ENCODE data around the gene NPDC1. TPM values are rescaled to one million over a fixed set of nuclear protein-coding genes. Genes with fewer than 3 reads are reported as not detected.

The NPDC1 gene
- polyA plus RNA-seq, 3 donors from 2014 or later, result 0.36 to 1.4 (median 1.1) TPM

GRCh38 chr9:137079401-137079787, 33.4 kb upstream of the NPDC1 start:
- Mint-ChIP-seq H3K4me3 (peak overlapping the region in 3 of 5 donors; percentile 32 to 44 (median 38)), H3K27me3 (ENCODE audit: low read depth in 3 of 3) (no peaks in the 10 kb centered on the region), H3K9me3 (no peaks in the 10 kb centered on the region), H3K36me3 (no peaks in the 10 kb centered on the region), H3K4me1 (peaks cover 0 to 3% of the 10 kb centered on the region in 2 donors), H3K27ac (peak overlapping the region in 1 of 6 donors; percentile 50)
- no peak for DNase-seq

GRCh38 chr9:137078701-137079400, 32.9 kb upstream of the NPDC1 start:
- Mint-ChIP-seq H3K9me3 (no peaks in the 10 kb centered on the region), H3K4me3 (peak overlapping the region in 4 of 5 donors; percentile 30 to 56 (median 48))

GRCh38 chr9:137077758-137078693, 32.0 kb upstream of the NPDC1 start:
- Mint-ChIP-seq H3K36me3 (no peaks in the 10 kb centered on the region), H3K4me3 (peak overlapping the region; percentile 69 to 78 (median 73)), H3K4me1 (peaks cover 0 to 4% of the 10 kb centered on the region in 2 donors), H3K27ac (peak overlapping the region in 1 of 6 donors; percentile 36), H3K27me3 (ENCODE audit: low read depth in 3 of 3) (peaks cover 0 to 2% (median 0%) of the 10 kb centered on the region in 3 donors), H3K9me3 (no peaks in the 10 kb centered on the region)
- peak; percentile 34 to 43 (median 42) for DNase-seq

More at GRCh38 chr9:137078701-137079400, 32.9 kb upstream of the NPDC1 start:
- no peak for DNase-seq
- no peak overlapping the region for H3K27ac Mint-ChIP-seq
- no peaks in the 10 kb centered on the region for H3K36me3 Mint-ChIP-seq
- peaks cover 0 to 3% of the 10 kb centered on the region in 2 donors for H3K4me1 Mint-ChIP-seq
- no peaks in the 10 kb centered on the region for H3K27me3 Mint-ChIP-seq (ENCODE audit: low read depth in 3 of 3)

GRCh38 chr9:137077010-137077747, 31.2 kb upstream of the NPDC1 start, which contains the start of gene UAP1L1:
UAP1L1 (plus strand) TSS chr9:137077517; CDS start chr9:137077533, 16 bp downstream.
- no peaks in the 10 kb centered on the region for H3K9me3 Mint-ChIP-seq
- peaks cover 0 to 2% (median 0%) of the 10 kb centered on the region in 3 donors for H3K27me3 Mint-ChIP-seq (ENCODE audit: low read depth in 3 of 3)
- no peaks in the 10 kb centered on the region for H3K36me3 Mint-ChIP-seq
- DNase-seq, result peak; percentile 61 to 67 (median 66)
- peaks cover 0 to 4% of the 10 kb centered on the region in 2 donors for H3K4me1 Mint-ChIP-seq
- H3K4me3 Mint-ChIP-seq, result peak within 1 kb of the TSS; percentile 69 to 78 (median 75)
- H3K27ac Mint-ChIP-seq, result peak within 1 kb of the TSS in 3 of 6 donors; percentile 36 to 71 (median 67)

- H3K4me1 Mint-ChIP-seq, result peaks cover 0 to 4% of the 10 kb centered on the region in 2 donors
- no peak for DNase-seq
- H3K9me3 Mint-ChIP-seq, result no peaks in the 10 kb centered on the region
- H3K27ac Mint-ChIP-seq, result peak overlapping the region in 2 of 6 donors; percentile 67 to 71
- H3K36me3 Mint-ChIP-seq, result no peaks in the 10 kb centered on the region
- peak overlapping the region; percentile 55 to 75 (median 66) for H3K4me3 Mint-ChIP-seq
- peaks cover 0 to 2% (median 0%) of the 10 kb centered on the region in 3 donors for H3K27me3 Mint-ChIP-seq (ENCODE audit: low read depth in 3 of 3)
Measured at GRCh38 chr9:137076636-137077009, 30.6 kb upstream of the NPDC1 start.

- Mint-ChIP-seq H3K4me3 (peak overlapping the region in 2 of 5 donors; percentile 10 to 40), H3K9me3 (no peaks in the 10 kb centered on the region), H3K4me1 (peaks cover 11% of the 10 kb centered on the region in 2 donors), H3K27me3 (ENCODE audit: low read depth in 3 of 3) (peaks cover 5 to 9% (median 5%) of the 10 kb centered on the region in 3 donors), H3K36me3 (no peaks in the 10 kb centered on the region), H3K27ac (peak overlapping the region in 1 of 6 donors; percentile 57)
- DNase-seq, result no peak
Measured at GRCh38 chr9:137075275-137075775, 29.3 kb upstream of the NPDC1 start.

GRCh38 chr9:137074657-137075274, 28.8 kb upstream of the NPDC1 start:
- Mint-ChIP-seq H3K9me3 (no peaks in the 10 kb centered on the region), H3K27me3 (ENCODE audit: low read depth in 3 of 3) (peaks cover 5 to 10% (median 5%) of the 10 kb centered on the region in 3 donors), H3K4me1 (peaks cover 9 to 11% of the 10 kb centered on the region in 2 donors), H3K27ac (peak overlapping the region in 3 of 6 donors; percentile 57 to 69 (median 58)), H3K4me3 (peak overlapping the region in 1 of 5 donors; percentile 46), H3K36me3 (no peaks in the 10 kb centered on the region)
- DNase-seq, result no peak

- peak overlapping the region in 1 of 6 donors; percentile 56 for H3K27ac Mint-ChIP-seq
- H3K4me1 Mint-ChIP-seq, result peaks cover 8 to 11% of the 10 kb centered on the region in 2 donors
- no peaks in the 10 kb centered on the region for H3K36me3 Mint-ChIP-seq
- H3K4me3 Mint-ChIP-seq, result no peak overlapping the region
- H3K9me3 Mint-ChIP-seq, result no peaks in the 10 kb centered on the region
- H3K27me3 Mint-ChIP-seq (ENCODE audit: low read depth in 3 of 3), result peaks cover 5 to 10% (median 5%) of the 10 kb centered on the region in 3 donors
- no peak for DNase-seq
Measured at GRCh38 chr9:137073992-137074399, 28.0 kb upstream of the NPDC1 start.

GRCh38 chr9:137071282-137071681, 25.3 kb upstream of the NPDC1 start:
- H3K4me1 Mint-ChIP-seq, result peaks cover 12 to 15% of the 10 kb centered on the region in 2 donors
- no peaks in the 10 kb centered on the region for H3K9me3 Mint-ChIP-seq
- peaks cover 5 to 12% (median 5%) of the 10 kb centered on the region in 3 donors for H3K27me3 Mint-ChIP-seq (ENCODE audit: low read depth in 3 of 3)
- no peak for DNase-seq
- H3K27ac Mint-ChIP-seq, result peak overlapping the region in 5 of 6 donors; percentile 53 to 65 (median 53)
- peak overlapping the region; percentile 73 to 81 (median 76) for H3K4me3 Mint-ChIP-seq
- no peaks in the 10 kb centered on the region for H3K36me3 Mint-ChIP-seq

- Mint-ChIP-seq H3K36me3 (no peaks in the 10 kb centered on the region), H3K27me3 (ENCODE audit: low read depth in 3 of 3) (peaks cover 5 to 12% (median 5%) of the 10 kb centered on the region in 3 donors), H3K9me3 (no peaks in the 10 kb centered on the region), H3K27ac (peak overlapping the region in 5 of 6 donors; percentile 53 to 71 (median 55)), H3K4me1 (peaks cover 12 to 15% of the 10 kb centered on the region in 2 donors), H3K4me3 (peak overlapping the region; percentile 73 to 81 (median 76))
- DNase-seq, result no peak
Measured at GRCh38 chr9:137070906-137071275, 24.9 kb upstream of the NPDC1 start.

- H3K9me3 Mint-ChIP-seq, result no peaks in the 10 kb centered on the region
- H3K4me3 Mint-ChIP-seq, result peak within 1 kb of the TSS; percentile 73 to 81 (median 76)
- H3K27ac Mint-ChIP-seq, result peak within 1 kb of the TSS in 5 of 6 donors; percentile 53 to 71 (median 55)
- H3K4me1 Mint-ChIP-seq, result peaks cover 12 to 15% of the 10 kb centered on the region in 2 donors
- no peaks in the 10 kb centered on the region for H3K36me3 Mint-ChIP-seq
- H3K27me3 Mint-ChIP-seq (ENCODE audit: low read depth in 3 of 3), result peaks cover 5 to 12% (median 5%) of the 10 kb centered on the region in 3 donors
- peak; percentile 87 to 90 (median 87) for DNase-seq
Measured at GRCh38 chr9:137070201-137070905, 24.4 kb upstream of the NPDC1 start, which contains the start of gene SAPCD2. SAPCD2 (minus strand) TSS chr9:137070557; CDS start chr9:137070460, 97 bp downstream.

Data from immature natural killer cell (primary cell).